Esophagus mucosa (tissue), 1 donor: Measurements from ENCODE around the gene TNFRSF13B. TPM values are rescaled to one million over a fixed set of nuclear protein-coding genes. Genes with fewer than 3 reads are reported as not detected.
"Not testable (repeated sequence)": the region's sequence is repeated elsewhere in the genome, so short reads cannot be mapped to it uniquely, and the experiment has no call there.

ENCODE experiments used
- ATAC-seq: fragments of 200-7000 bp; cut with Tn5 transposase; one replicate; pipeline ENCODE4 v1.9.1; 2020
- total RNA-seq: library from RNA; stranded (reverse); gene quantifications from one replicate; pipeline ENCODE4 v1.2.4, GENCODE V29; 2023
- donor health status: DM: yes; HTN: yes; CAD: no.

Gene TNFRSF13B
- total RNA-seq, 1 donor from 2014 or later: 0.28 TPM

DNA sequence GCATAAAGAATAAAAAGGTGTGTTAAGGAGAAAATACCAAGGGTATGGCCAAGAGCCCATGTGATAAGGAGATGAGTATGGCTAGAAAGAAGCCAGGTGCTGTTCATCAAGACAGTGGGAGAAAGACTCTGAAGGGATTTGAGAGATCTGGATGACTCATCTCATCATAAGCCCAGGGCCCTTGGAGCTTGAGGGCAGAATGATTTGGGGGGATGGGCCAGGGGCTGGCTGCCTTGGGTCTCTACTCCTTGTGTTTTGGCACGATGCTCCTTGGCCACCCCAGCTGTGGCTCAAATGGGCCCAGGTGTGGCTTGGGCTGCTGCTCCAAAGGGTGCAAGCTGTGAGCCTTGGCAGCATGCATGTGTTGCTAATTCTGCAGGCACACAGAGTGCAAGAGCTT lies 14.5 kb upstream of the TNFRSF13B start:
- no peak for ATAC-seq

- ATAC-seq: no peak
These were observed 10.0 kb upstream of the TNFRSF13B start for GRCh38 chr17:16981928-16982327.

- ATAC-seq: peak; percentile 35
These were observed 9.2 kb upstream of the TNFRSF13B start for GRCh38 chr17:16980813-16981731.

GRCh38 chr17:16980061-16980460 lies 8.1 kb upstream of the TNFRSF13B start:
- no peak for ATAC-seq

- ATAC-seq: not testable (repeated sequence)
These were observed 7.4 kb upstream of the TNFRSF13B start for GRCh38 chr17:16979237-16979823.

DNA sequence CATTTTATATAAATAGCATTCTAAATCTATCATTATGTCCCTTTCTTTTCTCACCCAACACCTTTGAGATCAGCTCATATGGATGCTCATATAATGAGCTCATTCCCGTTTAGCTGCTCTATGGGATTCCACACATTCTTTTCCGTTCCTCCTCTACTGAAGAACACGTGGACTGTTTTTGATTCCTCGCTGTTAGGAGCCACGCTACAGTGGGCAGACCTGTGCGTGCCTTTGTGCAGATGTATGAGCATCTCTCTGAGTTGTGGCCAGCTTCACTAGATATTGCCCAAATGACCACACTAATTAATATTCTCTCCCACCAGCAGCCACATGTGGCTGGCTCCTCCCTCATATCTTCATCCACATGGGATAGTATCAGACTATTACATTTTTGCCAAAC lies 6.0 kb upstream of the TNFRSF13B start:
- no peak for ATAC-seq

DNA sequence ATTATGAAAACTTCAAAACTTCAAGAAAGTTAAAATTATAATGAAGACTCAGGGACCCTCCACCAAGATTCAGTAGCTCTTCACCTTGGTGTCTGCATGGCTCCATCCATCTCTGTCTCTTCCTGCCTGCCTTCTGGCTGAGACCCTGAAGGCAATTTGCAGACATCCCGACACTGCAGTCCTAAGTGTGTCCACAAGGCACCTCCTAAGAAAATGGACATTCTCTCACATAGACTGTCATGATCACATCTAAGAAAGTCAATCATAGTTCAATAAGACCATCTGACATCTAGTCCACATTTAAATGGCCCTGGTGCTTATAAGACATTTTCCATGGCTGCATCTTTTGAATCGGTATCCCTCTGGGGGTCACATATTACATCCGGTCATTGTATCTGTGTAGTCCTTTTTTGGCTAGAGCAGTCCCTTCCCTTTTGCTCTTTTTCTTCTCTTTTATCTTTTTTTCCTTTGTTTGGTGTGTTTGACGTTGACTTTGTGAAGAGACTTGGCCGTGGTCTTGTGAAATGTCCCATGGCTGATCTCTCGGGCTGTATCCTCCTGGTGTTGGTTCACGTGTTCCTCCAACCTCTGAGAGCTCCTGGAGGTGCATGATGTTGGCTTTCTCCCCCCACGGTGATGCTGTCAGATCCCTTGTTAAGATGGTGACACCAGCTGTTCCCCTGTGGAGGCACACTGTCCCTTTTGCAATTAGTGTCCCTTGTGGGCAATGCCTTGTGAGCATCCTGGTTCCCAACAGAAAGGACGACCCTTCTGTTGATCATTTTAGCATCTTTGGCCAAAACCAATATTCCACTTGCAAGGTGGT lies 5.0 kb upstream of the TNFRSF13B start:
- ATAC-seq: no peak

- ATAC-seq: no peak
These were observed 4.1 kb upstream of the TNFRSF13B start for GRCh38 chr17:16975744-16976625.

DNA sequence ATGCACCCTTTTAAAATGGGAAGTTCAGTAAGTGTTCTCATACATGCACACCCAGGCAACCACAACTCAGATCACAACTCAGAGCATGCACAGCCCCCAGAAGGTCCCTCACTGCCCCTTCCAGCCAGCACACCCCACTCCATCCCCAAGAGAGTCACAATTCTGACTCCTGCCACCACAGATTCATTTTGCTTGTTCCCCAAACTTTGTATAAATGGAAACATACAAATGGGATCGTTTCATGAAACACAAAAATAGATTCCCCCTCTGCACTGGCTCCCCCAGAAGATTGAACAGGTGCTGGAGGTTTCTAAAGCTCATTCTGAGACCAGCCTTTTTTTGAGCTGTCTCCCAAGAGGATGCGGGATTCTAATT lies 3.3 kb upstream of the TNFRSF13B start:
- ATAC-seq: no peak

DNA sequence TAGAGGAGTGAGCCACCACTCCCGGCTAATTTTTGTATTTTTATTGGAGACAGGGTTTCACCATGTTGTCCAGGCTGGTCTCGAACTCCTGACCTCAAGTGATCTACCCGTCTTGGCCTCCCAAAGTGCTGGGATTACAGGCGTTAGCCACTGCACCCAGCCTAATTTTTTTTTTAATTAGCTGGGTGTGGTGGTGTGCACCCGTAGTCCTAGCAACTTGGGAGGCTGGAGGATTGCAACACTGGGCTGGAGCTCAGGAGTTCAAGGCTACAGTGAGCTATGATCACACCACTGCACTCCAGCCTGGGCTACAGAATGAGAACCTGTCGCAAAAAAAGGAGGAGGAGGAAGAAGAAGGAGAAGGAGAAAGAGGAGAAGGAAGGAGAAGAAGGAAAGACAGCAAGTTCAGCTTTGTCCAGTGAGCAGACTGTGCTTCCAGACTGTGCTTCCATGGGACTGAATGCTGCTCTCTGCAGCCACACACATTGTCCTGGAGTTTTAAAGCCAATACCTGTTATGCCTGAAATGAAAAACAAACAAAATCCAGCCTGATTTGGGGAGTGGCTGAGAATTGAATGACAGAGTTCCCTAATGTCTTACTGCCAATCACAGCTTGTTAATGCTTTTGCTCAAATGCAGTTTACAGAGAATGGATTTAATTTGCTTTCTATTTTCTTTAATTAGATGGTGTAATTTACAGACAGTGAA lies 2.8 kb upstream of the TNFRSF13B start:
- no peak for ATAC-seq

DNA sequence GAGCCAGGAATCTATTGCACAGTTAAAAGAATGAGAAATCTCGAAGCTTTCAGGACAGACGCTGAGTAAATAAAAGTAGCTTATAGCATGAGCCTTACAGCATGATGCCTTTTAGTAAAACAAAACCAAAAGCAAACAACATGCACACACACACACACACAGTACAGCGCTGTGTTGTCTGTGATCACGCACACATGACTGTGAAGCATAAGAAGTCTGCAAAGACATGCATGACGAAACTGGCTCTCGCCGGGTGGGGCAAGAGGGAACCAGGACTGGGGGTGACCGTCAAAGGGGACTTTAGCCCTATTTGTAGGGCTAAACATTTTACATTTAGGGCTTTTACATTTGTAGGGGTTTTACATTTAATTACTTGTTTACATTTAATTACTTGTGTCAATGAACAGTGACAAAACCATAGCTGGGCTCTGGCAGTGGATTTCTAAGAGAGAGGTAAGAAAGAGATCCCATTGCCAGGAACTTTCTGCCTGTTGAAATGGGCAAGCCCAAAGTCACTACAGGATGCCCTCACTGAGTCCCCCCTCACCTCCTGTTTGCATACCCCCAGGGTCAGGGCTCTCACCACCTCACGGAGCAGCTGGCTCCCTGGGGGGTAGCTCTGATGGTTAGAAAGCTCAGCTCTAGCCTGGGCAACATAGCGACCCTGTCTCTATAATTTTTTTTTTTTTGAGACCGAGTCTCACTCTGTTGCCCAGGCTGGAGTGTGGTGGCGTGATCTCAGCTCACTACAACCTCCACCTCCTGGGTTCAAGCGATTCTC lies 2.0 kb upstream of the TNFRSF13B start:
- ATAC-seq: peak; percentile 7

DNA sequence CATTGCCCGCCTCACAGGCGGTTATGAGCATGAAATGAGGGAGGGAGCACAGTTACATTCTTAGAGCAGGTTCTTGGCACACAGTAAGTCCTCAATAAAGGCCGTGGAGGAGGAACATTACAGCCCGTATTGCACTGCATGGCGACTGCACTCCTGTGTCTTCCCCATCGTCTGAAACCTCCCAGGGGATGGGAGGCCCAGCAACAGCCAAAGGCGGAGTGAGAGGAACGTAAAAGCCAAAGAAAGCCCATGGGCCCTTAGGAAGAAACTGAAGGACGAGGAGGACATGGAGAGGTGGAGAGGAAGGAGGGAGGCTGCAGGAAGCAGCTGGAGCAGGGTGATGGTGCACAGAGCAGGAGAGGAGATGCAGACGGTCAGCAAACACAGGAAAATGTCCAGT lies 1.1 kb upstream of the TNFRSF13B start:
- not testable (repeated sequence) for ATAC-seq

DNA sequence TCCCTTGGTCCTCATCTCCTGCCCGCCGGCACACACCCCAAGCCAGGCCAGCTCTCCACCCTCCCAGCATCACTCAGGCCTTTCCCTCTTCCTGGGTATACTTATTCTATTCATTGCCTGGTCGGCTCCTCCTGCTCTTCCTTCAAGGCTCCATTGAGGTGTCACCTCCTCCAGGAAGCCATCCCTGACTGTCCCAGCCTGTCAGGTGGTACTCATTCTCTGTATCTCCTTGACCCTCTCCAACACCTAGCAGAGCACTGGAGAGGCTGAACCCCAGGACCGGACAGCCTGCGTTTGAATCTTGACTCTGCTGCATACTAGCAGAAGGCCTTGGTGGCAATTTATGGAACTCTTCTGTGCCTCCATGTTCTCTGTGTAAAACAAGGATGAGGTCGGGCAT lies 428 bp upstream of the TNFRSF13B start:
- no peak for ATAC-seq

- no peak for ATAC-seq
These were observed 1.7 kb downstream of the TNFRSF13B start for GRCh38 chr17:16969931-16970906.

DNA sequence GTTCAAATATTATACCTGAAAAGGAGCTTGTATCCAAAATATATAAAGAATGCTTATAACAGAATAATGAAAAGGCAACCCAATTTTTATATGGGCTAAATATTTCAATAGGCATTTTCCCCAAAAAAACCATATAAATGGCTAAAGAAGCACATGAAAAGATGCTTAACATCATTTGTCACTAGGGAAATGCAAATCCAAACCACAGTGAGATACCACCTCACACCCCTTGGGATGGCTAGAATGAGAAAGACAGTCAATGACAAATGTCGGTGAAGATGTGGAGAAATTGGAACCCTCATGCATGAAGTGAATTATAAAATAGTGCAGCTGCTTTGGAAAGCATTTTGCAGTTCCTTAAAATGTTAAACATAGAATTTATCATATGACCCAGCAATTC lies 3.1 kb downstream of the TNFRSF13B start:
- ATAC-seq: no peak

DNA sequence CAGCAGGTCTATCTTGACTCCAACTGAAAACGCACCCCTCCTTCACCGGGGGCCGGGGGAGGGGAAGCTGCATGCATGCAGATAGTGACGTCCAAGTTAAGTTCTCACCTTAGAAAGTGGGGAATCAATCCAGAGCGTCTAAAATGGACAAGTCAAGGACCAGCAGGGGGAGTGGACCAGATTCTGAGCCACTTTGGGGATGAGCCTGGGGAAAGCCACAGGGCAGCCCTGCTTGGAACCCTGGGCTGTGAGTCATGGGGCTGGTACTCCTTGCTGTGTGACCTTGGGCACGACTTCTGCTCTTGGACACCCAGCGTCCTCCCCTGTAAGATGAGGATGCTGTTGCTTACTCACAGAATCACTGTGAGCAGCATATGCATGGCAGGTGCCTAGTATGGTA lies 9.1 kb downstream of the TNFRSF13B start:
- no peak for ATAC-seq

DNA sequence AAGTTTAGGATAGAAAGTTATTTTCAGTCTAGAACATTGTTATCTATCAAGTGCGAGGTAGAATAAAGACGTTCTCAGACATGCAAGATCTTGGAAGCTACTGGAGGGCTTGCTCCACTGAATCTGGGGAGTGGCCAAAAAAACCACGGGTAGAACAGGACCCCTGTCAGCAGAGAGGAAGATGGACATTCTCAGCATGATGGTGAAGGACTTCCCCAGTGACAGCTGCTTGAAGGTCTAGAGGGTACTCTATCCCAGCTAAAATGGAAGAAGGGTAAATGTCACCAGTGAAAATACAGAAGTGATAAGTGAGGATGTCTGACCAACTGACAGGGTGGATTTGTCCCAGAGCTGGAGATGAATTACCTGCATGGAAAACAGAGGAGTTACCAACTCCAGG lies 10.1 kb downstream of the TNFRSF13B start:
- no peak for ATAC-seq

- not testable (repeated sequence) for ATAC-seq
These were observed 10.9 kb downstream of the TNFRSF13B start for GRCh38 chr17:16961022-16961421.

DNA sequence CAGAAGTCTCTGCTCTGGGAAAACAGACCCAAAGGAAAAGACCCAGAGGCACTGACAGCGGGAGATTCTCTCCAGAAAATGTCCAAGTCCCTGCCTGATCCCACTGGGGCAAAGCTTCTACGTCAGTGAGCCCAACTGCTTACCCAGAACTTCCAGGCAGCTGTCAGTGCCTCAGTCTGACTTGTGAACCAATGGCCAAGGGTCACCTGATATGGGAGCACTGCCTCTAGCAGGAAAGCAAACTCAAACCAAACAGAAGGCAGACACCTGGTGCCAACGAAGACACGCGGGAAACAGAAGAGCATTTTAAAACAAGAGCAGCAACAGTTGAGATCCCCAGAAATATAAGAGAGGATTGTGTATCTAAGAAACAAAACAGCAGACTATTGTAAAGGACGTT lies 16.9 kb downstream of the TNFRSF13B start:
- not testable (repeated sequence) for ATAC-seq
